ENCODE data around the gene MCUB. TPM values are rescaled to one million over a fixed set of nuclear protein-coding genes. Genes with fewer than 3 reads are reported as not detected.

The MCUB gene
- total and polyA plus RNA-seq, 2 donors from 2014 or later: 2.3 to 15.2 TPM

GRCh38 chr4:109559625-109559982 is 442 bp upstream of the MCUB start:
- H3K4me1 ChIP-seq (ENCODE audit: control insufficient read depth in 2 of 3, insufficient read depth in 2 of 3, low read depth in 1 of 3, low read length in 3 of 3): peaks cover 0 to 8% (median 0%) of the 10 kb centered on the region in 3 donors
- H3K27me3 ChIP-seq (ENCODE audit: control insufficient read depth, insufficient read depth, low read length): peaks cover 3% of the 10 kb centered on the region
- no peak overlapping the region for H3K9ac ChIP-seq (ENCODE audit: low read length in 3 of 3)
- H3K36me3 ChIP-seq (ENCODE audit: control insufficient read depth in 2 of 3, insufficient read depth in 3 of 3, low read length in 3 of 3): no peaks in the 10 kb centered on the region
- peak in 4 of 5 donors; percentile 41 to 69 (median 56) for DNase-seq
- intact Hi-C loops (cut with DNase I): no loop called here
- no peaks in the 10 kb centered on the region for H3K9me3 ChIP-seq (ENCODE audit: control insufficient read depth in 2 of 3, insufficient read depth in 1 of 3, low read length in 3 of 3)
- TF ChIP-seq, protein P1, sequence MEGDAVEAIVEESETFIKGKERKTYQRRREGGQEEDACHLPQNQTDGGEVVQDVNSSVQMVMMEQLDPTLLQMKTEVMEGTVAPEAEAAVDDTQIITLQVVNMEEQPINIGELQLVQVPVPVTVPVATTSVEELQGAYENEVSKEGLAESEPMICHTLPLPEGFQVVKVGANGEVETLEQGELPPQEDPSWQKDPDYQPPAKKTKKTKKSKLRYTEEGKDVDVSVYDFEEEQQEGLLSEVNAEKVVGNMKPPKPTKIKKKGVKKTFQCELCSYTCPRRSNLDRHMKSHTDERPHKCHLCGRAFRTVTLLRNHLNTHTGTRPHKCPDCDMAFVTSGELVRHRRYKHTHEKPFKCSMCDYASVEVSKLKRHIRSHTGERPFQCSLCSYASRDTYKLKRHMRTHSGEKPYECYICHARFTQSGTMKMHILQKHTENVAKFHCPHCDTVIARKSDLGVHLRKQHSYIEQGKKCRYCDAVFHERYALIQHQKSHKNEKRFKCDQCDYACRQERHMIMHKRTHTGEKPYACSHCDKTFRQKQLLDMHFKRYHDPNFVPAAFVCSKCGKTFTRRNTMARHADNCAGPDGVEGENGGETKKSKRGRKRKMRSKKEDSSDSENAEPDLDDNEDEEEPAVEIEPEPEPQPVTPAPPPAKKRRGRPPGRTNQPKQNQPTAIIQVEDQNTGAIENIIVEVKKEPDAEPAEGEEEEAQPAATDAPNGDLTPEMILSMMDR (IDR thresholded peaks at IDR 0.05; ENCODE audit: borderline replicate concordance, extremely low read depth, insufficient read depth): no peak
- no peak overlapping the region for H3K27ac ChIP-seq (ENCODE audit: low read depth in 2 of 2, low read length in 2 of 2)
- H3K4me3 ChIP-seq (ENCODE audit: low read length in 3 of 3): peak overlapping the region; percentile 54 to 63 (median 56)
- no peak for FAIRE-seq

DNA sequence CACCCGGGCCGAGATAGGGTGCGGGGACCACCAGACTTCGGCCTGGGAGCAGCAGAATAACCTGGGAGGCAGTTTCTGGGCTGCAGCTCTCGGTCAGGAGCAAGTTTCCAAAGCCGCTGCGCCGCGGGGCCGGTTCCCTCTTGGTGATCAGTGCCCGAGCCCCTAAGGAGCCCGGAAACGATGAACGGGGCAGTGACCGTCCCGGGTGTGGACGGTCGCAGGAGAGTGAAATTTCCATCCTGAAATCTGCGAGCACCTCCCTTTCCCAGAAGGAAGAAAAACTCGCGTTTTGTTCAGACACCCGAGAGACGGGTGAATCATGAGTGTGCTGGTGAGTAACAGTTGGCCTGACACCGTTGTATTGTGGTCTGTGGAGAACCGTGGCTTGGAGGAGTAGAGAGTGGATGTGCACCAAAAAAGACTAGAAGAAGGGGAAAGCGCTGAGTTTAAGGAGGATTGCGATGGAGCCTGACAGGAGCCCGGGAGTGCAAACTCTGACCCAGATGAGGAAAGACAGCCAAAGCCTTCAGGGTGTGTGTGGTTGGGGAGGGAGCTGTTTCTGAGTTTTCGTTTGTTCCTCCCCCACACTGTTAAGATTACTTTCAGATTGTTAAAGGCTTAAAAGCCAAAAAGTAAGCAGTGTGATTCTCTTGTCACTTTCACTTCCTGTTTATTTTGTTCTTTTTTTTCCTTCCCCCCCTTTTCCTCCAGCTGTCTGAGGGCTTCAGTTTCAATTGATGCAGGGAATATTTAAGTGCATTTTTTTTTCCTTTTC is 828 bp downstream of the MCUB start:
- Histone ChIP-seq H3K9ac (ENCODE audit: low read length in 3 of 3) (peak overlapping the region in 2 of 3 donors; percentile 43 to 55), H3K9me3 (ENCODE audit: control insufficient read depth in 2 of 3, insufficient read depth in 1 of 3, low read length in 3 of 3) (no peaks in the 10 kb centered on the region), H3K27ac (ENCODE audit: low read depth in 2 of 2, low read length in 2 of 2) (peak overlapping the region; percentile 32 to 59), H3K4me1 (ENCODE audit: control insufficient read depth in 2 of 3, insufficient read depth in 2 of 3, low read depth in 1 of 3, low read length in 3 of 3) (peaks cover 0 to 8% (median 0%) of the 10 kb centered on the region in 3 donors), H3K4me3 (ENCODE audit: low read length in 3 of 3) (peak overlapping the region; percentile 56 to 72 (median 67)), H3K36me3 (ENCODE audit: control insufficient read depth in 2 of 3, insufficient read depth in 3 of 3, low read length in 3 of 3) (no peaks in the 10 kb centered on the region), H3K27me3 (ENCODE audit: control insufficient read depth, insufficient read depth, low read length) (peaks cover 3% of the 10 kb centered on the region)
- intact Hi-C loops (cut with DNase I): no loop called here
- TF ChIP-seq, protein P1 (IDR thresholded peaks at IDR 0.05; ENCODE audit: borderline replicate concordance, extremely low read depth, insufficient read depth): no peak
- peak in 4 of 5 donors; percentile 39 to 63 (median 52) for DNase-seq
- no peak for FAIRE-seq

GRCh38 chr4:109562457-109563239 is 2.6 kb downstream of the MCUB start:
- peaks cover 3% of the 10 kb centered on the region for H3K27me3 ChIP-seq (ENCODE audit: control insufficient read depth, insufficient read depth, low read length)

More at GRCh38 chr4:109562457-109563239, 2.6 kb downstream of the MCUB start:
- H3K36me3 ChIP-seq (ENCODE audit: control insufficient read depth in 2 of 3, insufficient read depth in 3 of 3, low read length in 3 of 3): no peaks in the 10 kb centered on the region
- no peaks in the 10 kb centered on the region for H3K9me3 ChIP-seq (ENCODE audit: control insufficient read depth in 2 of 3, insufficient read depth in 1 of 3, low read length in 3 of 3)
- H3K27ac ChIP-seq (ENCODE audit: low read depth in 2 of 2, low read length in 2 of 2): no peak overlapping the region
- H3K4me1 ChIP-seq (ENCODE audit: control insufficient read depth in 2 of 3, insufficient read depth in 2 of 3, low read depth in 1 of 3, low read length in 3 of 3): peaks cover 0 to 8% (median 0%) of the 10 kb centered on the region in 3 donors
- peak in 2 of 5 donors; percentile 22 to 31 for DNase-seq
- H3K9ac ChIP-seq (ENCODE audit: low read length in 3 of 3): no peak overlapping the region
- no peak overlapping the region for H3K4me3 ChIP-seq (ENCODE audit: low read length in 3 of 3)
- intact Hi-C loops (cut with DNase I): no loop called here
- TF ChIP-seq, protein P1 (IDR thresholded peaks at IDR 0.05; ENCODE audit: borderline replicate concordance, extremely low read depth, insufficient read depth): no peak
- FAIRE-seq: no peak
